H1 (cell line): ENCODE data around the gene FKBP2. TPM values are rescaled to one million over a fixed set of nuclear protein-coding genes. Genes with fewer than 3 reads are reported as not detected.

Source experiments
- KDM1A ChIP-seq: fragments of 200-600, 300-600 bp; sonication (generic); IDR thresholded peaks from 2 replicates; pipeline ENCODE4 v1.7.1; 2016; ENCODE audit warnings: mild to moderate bottlenecking, low read length, borderline replicate concordance
- PHF8 ChIP-seq: fragments of 200-600 bp; sonication (generic); conservative IDR thresholded peaks from 2 replicates; pipeline ENCODE4 v1.7.1; 2012; ENCODE audit warnings: low read depth, mild to moderate bottlenecking, inconsistent platforms, low read length, moderate library complexity
- TCF12 ChIP-seq: IDR thresholded peaks from 2 replicates; pipeline ENCODE4 v1.6.1; 2011; ENCODE audit warnings: low read depth, mild to moderate bottlenecking, low read length
- USF2 ChIP-seq: IDR thresholded peaks from 2 replicates; pipeline ENCODE4 v1.6.1; 2011; ENCODE audit warnings: low read length, improper control_type of control experiment
- polyA plus RNA-seq, 7 experiments: library from polyadenylated mRNA; depleted of rRNA in 3 of 7; stranded (reverse) in 5 of 7; unstranded in 2 of 7; fragments of >200 nt in 5 of 7; fragments of 200-250 nt in 2 of 7; gene quantifications; 1 replicate in 5 of 7; 2 replicates in 1 of 7; 4 replicates in 1 of 7; pipeline versions ENCODE4 v1.2.1 to v1.2.3, GENCODE V29; 2011 to 2013; ENCODE audit warnings: missing spikeins in 2 of 7, mixed read lengths in 2 of 7
- total RNA-seq: library from RNA; stranded (reverse); fragmentation: NEBNext Ultra II Directional; extraction: Animal tissue kit (Norgen Biotek cat#: 25700); gene quantifications from 2 replicates; pipeline ENCODE4 v1.2.1, GENCODE V29; 2021

The FKBP2 gene
- total and polyA plus RNA-seq, 2 of the 8 experiments (the other 6 are each of a cell fraction or from before 2014, with no cell fraction given): 41.7 to 52.5 TPM

GRCh38 chr11:64210301-64211020 lies 30.4 kb upstream of the FKBP2 start (continued):
- TF ChIP-seq USF2 (no peak), PHF8 (no peak), TCF12 (no peak), KDM1A (no peak)
- TF ChIP-seq, all 59 proteins: peak for 0
